Hepatocyte (in vitro differentiated cells): Measurements from ENCODE around the gene JAM3. TPM values are rescaled to one million over a fixed set of nuclear protein-coding genes. Genes with fewer than 3 reads are reported as not detected.
"Not testable (repeated sequence)": the region's sequence is repeated elsewhere in the genome, so short reads cannot be mapped to it uniquely, and the experiment has no call there.

ENCODE experiments used
- DNase-seq: peaks from one replicate; pipeline ENCODE4 v3.0.0-alpha.2; 2016; ENCODE audit warnings: low spot score
- H2AFZ ChIP-seq: fragments of 200-600 bp; sonication (generic); 2 replicates; pipeline ENCODE4 v1.6.0; 2016; ENCODE audit warnings: antibody characterized with exemption, mild to moderate bottlenecking
- H3K27ac ChIP-seq: fragments of 200-600 bp; sonication (generic); 2 replicates; pipeline ENCODE4 v1.5.1; 2016; ENCODE audit warnings: mild to moderate bottlenecking
- H3K27me3 ChIP-seq: fragments of 200-600 bp; sonication (generic); 2 replicates; pipeline ENCODE4 v1.6.1; 2016
- H3K36me3 ChIP-seq: fragments of 200-600 bp; sonication (generic); replicated peaks from 2 replicates; pipeline ENCODE4 v1.5.1; 2016; ENCODE audit warnings: low read depth; ENCODE audit not compliant: insufficient read depth
- H3K4me1 ChIP-seq: fragments of 200-600 bp; sonication (generic); 2 replicates; pipeline ENCODE4 v1.5.1; 2016; ENCODE audit warnings: mild to moderate bottlenecking, moderate library complexity; ENCODE audit not compliant: insufficient read depth
- H3K4me2 ChIP-seq: fragments of 200-600 bp; sonication (generic); 2 replicates; pipeline ENCODE4 v1.6.0; 2016
- H3K4me3 ChIP-seq: fragments of 200-600 bp; sonication (generic); 2 replicates; pipeline ENCODE4 v1.5.1; 2016; ENCODE audit warnings: mild to moderate bottlenecking
- H3K79me2 ChIP-seq: fragments of 200-600 bp; sonication (generic); 2 replicates; pipeline ENCODE4 v1.6.0; 2017; ENCODE audit warnings: mild to moderate bottlenecking
- H3K9me2 ChIP-seq: fragments of 200-600 bp; sonication (generic); replicated peaks from 2 replicates; pipeline ENCODE4 v1.6.0; 2017; ENCODE audit warnings: mild to moderate bottlenecking; ENCODE audit not compliant: insufficient read depth
- H3K9me3 ChIP-seq: fragments of 200-600 bp; sonication (generic); 2 replicates; pipeline ENCODE4 v1.5.1; 2016; ENCODE audit warnings: low read depth, mild to moderate bottlenecking
- H4K20me1 ChIP-seq: fragments of 200-600 bp; sonication (generic); 2 replicates; pipeline ENCODE4 v1.6.0; 2016; ENCODE audit warnings: mild to moderate bottlenecking; ENCODE audit not compliant: insufficient read depth, poor library complexity, severe bottlenecking
- CTCF ChIP-seq: fragments of 200-600 bp; sonication (generic); IDR thresholded peaks from 2 replicates; pipeline ENCODE4 v1.5.1; 2016; ENCODE audit warnings: antibody characterized with exemption, mild to moderate bottlenecking; ENCODE audit not compliant: poor library complexity
- EZH2 ChIP-seq: fragments of 200-600 bp; sonication (generic); IDR thresholded peaks from 2 replicates; pipeline ENCODE4 v1.6.1; 2016; ENCODE audit warnings: antibody characterized with exemption, mild to moderate bottlenecking, borderline replicate concordance
- EZH2phosphoT487 ChIP-seq: fragments of 200-600 bp; sonication (generic); IDR thresholded peaks from one replicate; pipeline ENCODE4 v1.6.1; 2018; ENCODE audit warnings: antibody characterized with exemption, mild to moderate bottlenecking, low read depth, moderate library complexity; ENCODE audit not compliant: unreplicated experiment, severe bottlenecking
- WGBS: methylation state at CpG from one replicate; pipeline ENCODE4 v1.1.6; 2016; ENCODE audit warnings: low lambda C conversion rate; ENCODE audit errors: missing lambda C conversion rate; 5-methylcytosine and 5-hydroxymethylcytosine counted together
- polyA plus RNA-seq: library from polyadenylated mRNA; unstranded; fragments of >200 nt; fragmentation: Nextera tagmentation; extraction: Ambion mirVana; gene quantifications from 2 replicates; pipeline ENCODE4 v1.2.1, GENCODE V29; 2016
- total RNA-seq: library from RNA; depleted of rRNA; stranded (reverse); fragments of >200 nt; gene quantifications from 2 replicates; pipeline ENCODE4 v1.2.3, GENCODE V29; 2014

JAM3 gene
- total and polyA plus RNA-seq, 2 experiments from 2014 or later: 20.3 to 23.6 TPM

- no peaks in the 10 kb centered on the region for H4K20me1 ChIP-seq
- H3K79me2 ChIP-seq: no peaks in the 10 kb centered on the region
- H2AFZ ChIP-seq: no peak overlapping the region
- peaks cover 3% of the 10 kb centered on the region for H3K9me2 ChIP-seq
- no peaks in the 10 kb centered on the region for H3K9me3 ChIP-seq
- H3K4me1 ChIP-seq: no peaks in the 10 kb centered on the region
- no peak overlapping the region for H3K27ac ChIP-seq
- no peaks in the 10 kb centered on the region for H3K27me3 ChIP-seq
- H3K4me3 ChIP-seq: no peak overlapping the region
- DNase-seq: no peak
- no peak overlapping the region for H3K4me2 ChIP-seq
- no peaks in the 10 kb centered on the region for H3K36me3 ChIP-seq
- 95% methylated on average over 5 of the region's 5 CpGs for WGBS
- TF ChIP-seq EZH2phosphoT487: no peak
- TF ChIP-seq CTCF: no peak
- no peak for TF ChIP-seq EZH2
These were observed 41.5 kb downstream of the JAM3 start for GRCh38 chr11:134110252-134110815.

GRCh38 chr11:134113787-134114186 lies 44.9 kb downstream of the JAM3 start:
- not testable (repeated sequence) for H3K9me2 ChIP-seq, H3K4me2 ChIP-seq, H3K27me3 ChIP-seq, H3K79me2 ChIP-seq, H3K27ac ChIP-seq, H4K20me1 ChIP-seq, DNase-seq, H3K4me1 ChIP-seq, H2AFZ ChIP-seq, H3K9me3 ChIP-seq, H3K36me3 ChIP-seq, H3K4me3 ChIP-seq
- WGBS: 100% methylated on average over 1 of the region's 1 CpG

- no peak overlapping the region for H3K4me3 ChIP-seq
- no peak overlapping the region for H2AFZ ChIP-seq
- TF ChIP-seq EZH2 (no peak), EZH2phosphoT487 (no peak), CTCF (no peak)
- H3K4me2 ChIP-seq: no peak overlapping the region
- H3K4me1 ChIP-seq: peaks cover 5% of the 10 kb centered on the region
- WGBS: 92% methylated on average over 1 of the region's 1 CpG
- no peaks in the 10 kb centered on the region for H4K20me1 ChIP-seq
- no peaks in the 10 kb centered on the region for H3K9me3 ChIP-seq
- DNase-seq: no peak
- H3K27ac ChIP-seq: no peak overlapping the region
- no peaks in the 10 kb centered on the region for H3K36me3 ChIP-seq
- no peaks in the 10 kb centered on the region for H3K79me2 ChIP-seq
- peaks cover 3% of the 10 kb centered on the region for H3K9me2 ChIP-seq
- H3K27me3 ChIP-seq: no peaks in the 10 kb centered on the region
These were observed 47.3 kb downstream of the JAM3 start for GRCh38 chr11:134116210-134116609.

- peaks cover 4% of the 10 kb centered on the region for H4K20me1 ChIP-seq
- H3K36me3 ChIP-seq: no peaks in the 10 kb centered on the region
- peaks cover 12% of the 10 kb centered on the region for H3K4me1 ChIP-seq
- no peak overlapping the region for H3K4me3 ChIP-seq
- TF ChIP-seq EZH2phosphoT487 (no peak), EZH2 (no peak), CTCF (no peak)
- peaks cover 1% of the 10 kb centered on the region for H3K27me3 ChIP-seq
- no peaks in the 10 kb centered on the region for H3K9me3 ChIP-seq
- H3K9me2 ChIP-seq: peaks cover 3% of the 10 kb centered on the region
- no peaks in the 10 kb centered on the region for H3K79me2 ChIP-seq
- no peak overlapping the region for H2AFZ ChIP-seq
- DNase-seq: no peak
- H3K27ac ChIP-seq: no peak overlapping the region
- no peak overlapping the region for H3K4me2 ChIP-seq
These were observed 49.1 kb downstream of the JAM3 start for GRCh38 chr11:134118006-134118405.
